Osteoblast (primary cell): ENCODE measurements around the gene DPH2. TPM values are rescaled to one million over a fixed set of nuclear protein-coding genes. Genes with fewer than 3 reads are reported as not detected.

ENCODE experiments used
- DNase-seq: peaks from one replicate; pipeline ENCODE4 v3.0.0; 2011; ENCODE audit warnings: low spot score, mixed read lengths; ENCODE audit not compliant: insufficient read length; ENCODE audit errors: missing footprints
- H2AFZ ChIP-seq: 2 replicates; pipeline ENCODE4 v1.6.0; 2011; ENCODE audit warnings: mild to moderate bottlenecking, low read length
- H3K27ac ChIP-seq: 2 replicates; pipeline ENCODE4 v1.5.1; 2011; ENCODE audit warnings: mild to moderate bottlenecking, low read depth, low read length, moderate library complexity
- H3K27me3 ChIP-seq: 2 replicates; pipeline ENCODE4 v1.6.0; 2012; ENCODE audit warnings: mild to moderate bottlenecking, control low read depth, inconsistent platforms, low read length, moderate library complexity; ENCODE audit not compliant: insufficient read depth
- H3K36me3 ChIP-seq: 2 replicates; pipeline ENCODE4 v1.5.1; 2011; ENCODE audit warnings: mild to moderate bottlenecking, low read length, control low read depth, moderate library complexity; ENCODE audit not compliant: insufficient read depth
- H3K4me1 ChIP-seq: 2 replicates; pipeline ENCODE4 v1.5.1; 2011; ENCODE audit warnings: mild to moderate bottlenecking, low read length, control low read depth, moderate library complexity; ENCODE audit not compliant: insufficient read depth
- H3K4me2 ChIP-seq: 2 replicates; pipeline ENCODE4 v1.6.0; 2011; ENCODE audit warnings: mild to moderate bottlenecking, low read length; ENCODE audit not compliant: insufficient read depth
- H3K4me3 ChIP-seq: fragments of 200-600 bp; sonication (generic); 3 replicates; pipeline ENCODE4 v1.5.1; 2012; ENCODE audit warnings: mild to moderate bottlenecking, low read length, inconsistent platforms; ENCODE audit not compliant: insufficient read depth
- H3K79me2 ChIP-seq: 2 replicates; pipeline ENCODE4 v1.6.0; 2012; ENCODE audit warnings: mild to moderate bottlenecking, low read length, control low read depth, inconsistent platforms; ENCODE audit not compliant: insufficient read depth
- H3K9me3 ChIP-seq: 2 replicates; pipeline ENCODE4 v1.5.1; 2011; ENCODE audit warnings: low read depth, low read length, control low read depth
- H4K20me1 ChIP-seq: 2 replicates; pipeline ENCODE4 v1.6.0; 2012; ENCODE audit warnings: mild to moderate bottlenecking, low read length, control low read depth; ENCODE audit not compliant: insufficient read depth
- CTCF ChIP-seq: IDR thresholded peaks from 2 replicates; pipeline ENCODE4 v1.5.1; 2011; ENCODE audit warnings: mild to moderate bottlenecking, low read depth, low read length, moderate library complexity; ENCODE audit errors: extremely low read depth
- total RNA-seq: library from RNA; depleted of rRNA; stranded (reverse); fragments of >200 nt; gene quantifications from 2 replicates; pipeline ENCODE4 v1.2.3, GENCODE V29; 2012

Gene DPH2
- total RNA-seq: 10.3 and 15.6 TPM in 2 replicates

DNA sequence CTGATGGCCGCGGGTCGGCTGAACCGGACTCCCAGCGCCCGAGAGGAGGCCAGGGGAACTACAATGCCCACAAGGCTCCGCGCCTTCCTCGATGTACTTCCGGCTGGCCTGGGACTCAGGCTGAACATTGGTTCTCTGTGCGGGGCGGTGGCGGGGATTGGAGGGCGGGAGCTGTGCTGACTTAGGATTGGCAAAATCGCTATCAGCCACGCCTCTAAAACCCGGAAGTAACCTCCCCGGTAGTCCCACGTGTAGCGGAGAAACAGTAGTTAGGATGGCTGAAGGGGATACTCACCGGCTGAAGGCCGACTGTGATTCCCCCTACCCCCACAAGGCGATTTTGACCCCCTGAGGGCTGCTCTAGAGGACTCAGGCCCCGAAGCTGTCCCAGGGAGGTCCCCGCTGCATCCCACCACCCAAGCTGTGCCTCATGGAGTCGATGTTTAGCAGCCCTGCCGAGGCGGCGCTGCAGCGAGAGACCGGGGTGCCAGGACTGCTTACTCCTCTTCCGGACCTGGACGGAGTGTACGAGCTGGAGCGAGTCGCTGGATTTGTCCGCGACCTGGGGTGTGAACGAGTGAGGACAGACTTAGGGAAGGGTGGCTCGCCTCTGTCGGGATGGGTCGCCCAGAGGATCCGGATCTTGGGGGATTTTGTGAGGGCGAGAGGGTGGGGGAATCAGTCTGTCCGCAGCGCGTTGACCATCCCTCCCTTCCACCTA is at the start of gene DPH2:
DPH2 (plus strand) TSS at position 265 of the 721 bp plus-strand sequence; CDS start at position 431, 166 bp downstream.
- Histone ChIP-seq H3K27ac (peak within 1 kb of the TSS; percentile 56), H3K4me2 (peak within 1 kb of the TSS; percentile 89)
- peak; percentile 100 for DNase-seq

DNA sequence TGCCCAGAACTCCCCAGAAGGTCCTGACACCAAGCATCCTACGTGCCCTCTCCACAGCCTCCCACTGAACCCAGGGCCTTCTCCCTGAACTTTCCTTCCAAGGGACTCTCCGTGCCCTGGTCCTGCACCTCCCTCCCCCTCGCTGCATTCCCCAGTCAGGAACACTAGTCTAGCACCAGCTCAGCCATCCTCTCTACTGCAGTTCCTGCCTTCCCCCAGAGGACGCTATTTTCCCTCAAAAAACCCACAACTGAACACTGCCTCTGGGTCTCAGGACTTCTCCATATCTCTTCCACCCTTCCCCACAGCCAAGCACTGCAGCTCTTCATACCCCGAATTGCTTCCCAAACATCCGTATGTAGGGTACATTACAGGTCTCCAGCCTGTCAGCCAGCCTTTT is 48.8 kb upstream of the DPH2 start:
- Histone ChIP-seq H3K27me3 (no peaks in the 10 kb centered on the region), H3K4me1 (peaks cover 21% of the 10 kb centered on the region), H2AFZ (peak overlapping the region; percentile 20), H3K79me2 (no peaks in the 10 kb centered on the region), H4K20me1 (no peaks in the 10 kb centered on the region), H3K27ac (peak overlapping the region; percentile 73), H3K9me3 (no peaks in the 10 kb centered on the region), H3K4me3 (no peak overlapping the region), H3K4me2 (no peak overlapping the region), H3K36me3 (peaks cover 7% of the 10 kb centered on the region)
- no peak for DNase-seq
- no peak for TF ChIP-seq CTCF

More for the DNA sequence above, at the start of gene DPH2:
- Histone ChIP-seq H3K4me3 (peak within 1 kb of the TSS; percentile 99), H3K79me2 (peaks cover 21% of the 10 kb centered on the region), H3K4me1 (peaks cover 13% of the 10 kb centered on the region), H3K36me3 (peaks cover 17% of the 10 kb centered on the region), H2AFZ (peak within 1 kb of the TSS; percentile 95), H3K9me3 (no peaks in the 10 kb centered on the region), H4K20me1 (no peaks in the 10 kb centered on the region), H3K27me3 (no peaks in the 10 kb centered on the region)
- peak; percentile 6 for TF ChIP-seq CTCF

DNA sequence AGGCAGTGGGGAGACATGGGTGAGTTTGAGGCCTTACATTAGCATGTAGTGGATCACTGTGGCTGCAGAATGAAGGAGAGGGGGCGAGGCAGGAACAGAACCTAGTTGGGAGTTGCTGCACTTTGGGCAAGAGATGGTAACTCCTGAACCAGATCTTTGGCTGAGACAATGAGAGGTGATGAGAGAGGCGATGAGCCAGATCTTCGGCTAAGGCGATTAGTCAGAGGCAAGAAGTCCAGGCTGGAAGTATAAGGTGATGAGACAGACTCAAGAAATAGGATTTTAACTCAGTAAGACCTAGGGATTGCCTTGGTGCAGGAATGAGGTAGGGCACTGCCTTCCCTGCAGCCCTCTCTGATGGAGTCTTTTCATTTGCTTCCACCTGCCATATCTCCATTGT is 45.3 kb upstream of the DPH2 start:
- DNase-seq: no peak

More for the DNA sequence above, 45.3 kb upstream of the DPH2 start:
- peaks cover 8% of the 10 kb centered on the region for H3K36me3 ChIP-seq
- no peaks in the 10 kb centered on the region for H4K20me1 ChIP-seq
- peaks cover 21% of the 10 kb centered on the region for H3K4me1 ChIP-seq
- no peaks in the 10 kb centered on the region for H3K79me2 ChIP-seq
- no peaks in the 10 kb centered on the region for H3K27me3 ChIP-seq
- no peak overlapping the region for H2AFZ ChIP-seq
- no peaks in the 10 kb centered on the region for H3K9me3 ChIP-seq
- no peak overlapping the region for H3K27ac ChIP-seq
- H3K4me3 ChIP-seq: no peak overlapping the region
- no peak for TF ChIP-seq CTCF
- H3K4me2 ChIP-seq: no peak overlapping the region
